ENCODE measurements around the gene STAT3.
"Not testable (repeated sequence)": the region's sequence is repeated elsewhere in the genome, so short reads cannot be mapped to it uniquely, and the experiment has no call there.

Gene STAT3

GRCh38 chr17:42388381-42389134 lies at the start of gene STAT3:
STAT3 (minus strand) TSS chr17:42388442; CDS start chr17:42348516, 39,926 bp downstream.
- DNase-seq (ENCODE audit: low read depth in 2 of 2), result peak; percentile 99 to 100

- no peak for DNase-seq (ENCODE audit: low read depth in 2 of 2)
Observed at GRCh38 chr17:42436391-42436790, 48.1 kb upstream of the STAT3 start.

- no peak for DNase-seq (ENCODE audit: low read depth in 2 of 2)
Observed at GRCh38 chr17:42431758-42432161, 43.5 kb upstream of the STAT3 start.

DNA sequence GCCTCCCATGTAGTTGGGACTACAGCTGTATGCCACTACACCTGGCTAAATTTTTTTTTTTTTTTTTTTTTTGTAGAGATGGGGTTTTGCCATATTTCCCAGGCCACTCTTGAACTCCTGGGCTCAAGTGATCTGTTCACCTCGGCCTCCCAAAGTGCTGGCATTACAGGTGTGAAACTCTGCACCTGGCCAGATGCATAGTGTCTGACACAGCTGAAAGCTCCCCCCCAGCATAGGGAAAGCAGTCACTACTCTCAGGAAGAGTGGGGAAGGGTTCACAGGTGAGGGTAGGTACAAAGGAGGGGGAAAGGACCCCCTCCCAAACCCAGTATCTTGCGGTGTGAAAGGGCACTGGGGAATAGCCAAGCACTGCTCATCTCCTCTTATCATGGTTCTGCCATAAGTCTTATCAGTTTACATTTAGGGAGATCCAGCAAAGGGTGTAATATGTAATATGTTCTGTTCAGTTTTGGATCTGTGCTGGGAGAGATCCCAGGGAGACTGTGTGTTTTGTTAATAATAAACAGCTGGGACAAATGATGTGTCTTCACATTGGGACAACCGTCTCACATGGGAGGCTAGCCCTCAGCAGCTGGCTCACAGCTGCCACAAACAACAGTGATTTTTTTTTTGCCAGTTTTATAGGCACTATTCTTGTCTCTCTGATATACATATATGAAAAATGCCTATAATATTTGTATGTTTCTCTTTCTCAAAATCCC lies 41.6 kb upstream of the STAT3 start:
- no peak for DNase-seq (ENCODE audit: low read depth in 2 of 2)

DNA sequence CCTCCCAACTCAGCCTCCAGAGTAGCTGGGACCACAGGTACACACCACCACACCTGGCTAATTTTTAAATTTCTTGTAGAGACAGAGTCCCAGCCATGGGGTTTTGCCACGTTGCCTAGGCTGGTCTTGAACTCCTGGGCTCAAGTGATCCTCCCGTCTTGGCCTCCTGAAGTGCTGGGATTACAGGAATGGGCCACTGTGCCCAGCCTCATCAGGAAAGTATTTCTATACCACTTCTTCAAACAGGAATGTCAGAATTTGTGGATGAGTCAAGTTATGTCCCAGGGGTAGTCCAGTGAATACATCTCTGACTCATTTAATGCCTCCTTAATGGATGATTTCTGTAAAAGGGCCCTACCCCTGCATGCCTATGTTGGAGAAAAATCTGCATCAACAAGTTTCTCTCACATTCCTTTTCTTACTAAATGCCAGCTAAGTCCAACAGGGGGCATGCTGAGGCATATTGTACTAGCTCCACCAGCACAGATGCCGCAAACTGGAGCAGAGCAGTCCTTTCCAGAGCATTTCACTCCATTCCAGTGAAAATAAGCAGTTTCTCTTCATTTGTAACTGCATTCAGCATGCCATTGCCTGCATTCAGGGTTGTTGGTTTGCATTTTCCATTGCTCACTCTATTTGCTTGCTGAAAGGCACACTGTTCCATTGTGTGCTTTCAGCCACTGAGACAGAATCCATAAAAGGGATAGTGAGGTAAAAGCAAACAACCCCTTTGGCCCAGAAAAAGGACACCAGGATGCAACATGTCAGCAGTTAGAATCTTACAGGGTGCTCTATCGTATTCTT lies 40.1 kb upstream of the STAT3 start:
- no peak for DNase-seq (ENCODE audit: low read depth in 2 of 2)

- DNase-seq (ENCODE audit: low read depth in 2 of 2), result no peak
Observed at GRCh38 chr17:42424991-42425610, 36.9 kb upstream of the STAT3 start.

GRCh38 chr17:42423766-42424165 lies 35.5 kb upstream of the STAT3 start:
- DNase-seq (ENCODE audit: low read depth in 2 of 2), result no peak

GRCh38 chr17:42422958-42423712 lies 34.9 kb upstream of the STAT3 start, which contains the start of gene CAVIN1:
CAVIN1 (minus strand) TSS chr17:42423256; CDS start chr17:42423097, 159 bp downstream.
- DNase-seq (ENCODE audit: low read depth in 2 of 2), result no peak

DNA sequence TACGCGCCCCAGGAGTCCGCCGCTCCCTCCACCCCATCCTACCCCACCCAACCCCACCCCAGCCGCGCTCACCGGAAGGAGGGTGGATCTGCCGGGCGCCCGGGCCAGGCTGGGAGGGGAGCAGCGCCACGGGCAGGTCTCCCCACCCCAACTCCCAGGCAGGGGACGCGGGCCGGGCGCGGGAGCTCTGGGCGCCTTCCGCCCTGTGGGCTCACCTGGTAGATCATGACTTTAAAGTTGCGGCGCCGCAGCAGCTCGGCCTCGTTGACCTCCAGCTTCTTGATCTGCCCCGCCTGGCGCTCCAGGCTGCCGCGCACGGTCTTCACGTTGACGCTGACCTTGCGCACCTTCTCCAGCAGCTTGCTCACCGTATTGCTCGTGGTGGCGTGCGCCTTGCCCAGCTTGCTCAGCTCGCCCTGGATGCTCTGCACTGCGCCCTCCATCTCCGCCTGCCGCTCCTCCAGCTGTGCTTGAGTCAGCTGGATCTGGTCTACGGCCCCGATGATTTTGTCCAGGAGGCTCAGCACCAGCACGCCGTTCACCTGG lies 34.2 kb upstream of the STAT3 start:
- DNase-seq (ENCODE audit: low read depth in 2 of 2), result no peak

DNA sequence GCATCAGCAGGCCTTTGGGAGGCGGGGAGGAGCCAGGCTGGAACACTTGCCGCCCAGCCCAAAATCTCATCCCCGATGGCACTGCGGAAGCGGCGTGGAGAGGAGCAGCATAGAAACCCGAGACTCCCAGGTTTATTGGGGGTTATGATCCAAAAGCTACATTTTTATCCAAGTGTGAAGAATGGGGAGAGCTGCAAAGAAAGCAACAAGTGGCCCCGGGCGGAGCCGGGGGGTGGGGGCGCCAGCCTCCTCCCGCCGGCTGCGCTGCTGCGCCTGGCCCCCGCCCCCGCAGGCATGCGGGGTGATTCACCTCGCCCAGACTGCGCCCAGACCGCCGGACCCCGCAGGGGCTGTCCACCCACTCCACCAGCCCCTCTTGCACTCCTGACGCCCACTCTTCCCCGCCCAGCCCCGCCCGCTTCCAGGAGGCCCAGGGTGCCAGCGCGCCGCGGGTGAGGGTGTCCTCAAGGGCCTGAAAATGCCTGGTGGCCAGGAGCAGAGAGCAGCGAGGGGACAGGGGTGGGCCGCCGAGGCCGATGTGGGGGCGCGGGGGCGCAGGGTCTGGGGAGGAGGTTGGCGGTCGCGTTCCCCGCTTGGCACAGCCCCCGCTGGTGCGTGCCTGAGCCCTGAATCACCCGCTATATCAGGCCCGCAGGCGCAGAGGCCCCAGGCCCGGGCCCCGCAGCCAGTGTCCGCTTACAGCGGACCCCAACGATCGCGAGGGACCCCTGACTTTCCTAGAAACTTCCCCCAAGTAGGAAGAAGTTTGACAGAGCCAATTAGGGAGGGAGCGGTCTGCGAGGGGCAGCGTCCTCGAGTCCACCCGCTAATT lies 33.5 kb upstream of the STAT3 start:
- DNase-seq (ENCODE audit: low read depth in 2 of 2), result peak in 1 of 2 donors; percentile 40

- no peak for DNase-seq (ENCODE audit: low read depth in 2 of 2)
Observed at GRCh38 chr17:42421136-42421506, 32.9 kb upstream of the STAT3 start.

GRCh38 chr17:42417981-42418380 lies 29.7 kb upstream of the STAT3 start:
- DNase-seq (ENCODE audit: low read depth in 2 of 2), result not testable (repeated sequence)

GRCh38 chr17:42414704-42415409 lies 26.6 kb upstream of the STAT3 start:
- peak; percentile 33 to 38 for DNase-seq (ENCODE audit: low read depth in 2 of 2)

DNA sequence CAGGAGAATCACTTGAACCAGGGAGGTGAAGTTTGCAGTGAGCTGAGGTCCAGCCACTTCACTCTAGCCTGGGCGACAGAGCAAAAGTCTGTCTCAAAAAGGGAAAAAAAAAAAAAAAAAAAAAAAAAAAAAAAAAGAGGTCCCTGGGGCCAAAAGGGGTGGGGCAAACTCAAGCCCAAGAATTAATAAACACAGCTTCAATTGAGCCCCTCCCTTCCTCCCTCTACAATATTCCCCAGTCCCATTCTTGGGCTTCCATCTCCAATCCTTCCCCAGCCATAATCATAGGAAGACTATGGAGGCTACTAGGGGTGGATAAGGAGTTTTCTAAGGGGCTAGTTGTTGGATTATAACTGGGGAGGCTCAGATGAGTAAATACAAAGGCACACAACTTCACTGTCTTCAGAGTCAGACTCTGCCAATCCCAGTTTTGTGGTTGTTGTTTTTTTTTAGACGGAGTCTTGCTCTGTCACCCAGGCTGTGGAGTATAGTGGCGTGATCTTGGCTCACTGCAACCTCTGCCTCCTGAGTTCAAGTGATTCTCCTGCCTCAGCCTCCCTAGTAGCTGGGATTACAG lies 25.3 kb upstream of the STAT3 start:
- DNase-seq (ENCODE audit: low read depth in 2 of 2), result no peak

DNA sequence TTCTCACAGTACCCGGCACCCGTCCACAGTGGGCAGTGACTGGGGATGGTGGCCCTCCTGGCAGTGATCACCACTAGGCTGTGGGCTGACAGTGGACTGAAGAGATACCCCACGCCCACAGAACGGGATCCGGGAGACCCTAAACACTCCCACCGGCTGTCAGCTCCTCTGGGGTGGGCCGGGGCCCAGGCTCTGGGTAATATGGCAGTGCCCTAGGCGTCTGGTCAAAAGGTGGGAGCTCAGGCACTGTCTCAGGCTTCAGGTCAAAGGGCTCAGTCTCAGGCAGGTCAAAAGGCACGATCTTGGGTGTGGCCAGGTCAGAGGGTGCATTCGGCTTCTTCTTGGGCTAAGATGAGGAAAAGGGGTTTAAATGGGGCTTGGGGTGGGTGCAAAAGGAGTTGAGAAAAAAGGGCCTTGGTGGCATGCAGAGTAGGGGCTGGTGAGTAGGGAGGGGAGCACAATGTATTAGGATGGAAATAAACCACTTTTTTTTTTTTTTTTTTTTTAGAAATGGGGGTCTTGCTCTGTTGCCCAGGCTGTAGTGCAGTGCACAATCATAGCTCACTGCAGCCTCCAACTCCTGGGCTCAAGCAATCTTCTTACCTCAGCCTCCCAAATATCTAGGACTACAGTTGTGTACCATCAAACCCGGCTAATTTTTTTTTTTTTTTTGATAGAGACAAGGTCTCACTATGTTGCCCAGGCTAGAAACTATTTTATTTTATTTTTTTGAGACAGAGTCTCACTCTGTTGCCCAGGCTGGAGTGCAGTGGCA lies 23.9 kb upstream of the STAT3 start:
- no peak for DNase-seq (ENCODE audit: low read depth in 2 of 2)

DNA sequence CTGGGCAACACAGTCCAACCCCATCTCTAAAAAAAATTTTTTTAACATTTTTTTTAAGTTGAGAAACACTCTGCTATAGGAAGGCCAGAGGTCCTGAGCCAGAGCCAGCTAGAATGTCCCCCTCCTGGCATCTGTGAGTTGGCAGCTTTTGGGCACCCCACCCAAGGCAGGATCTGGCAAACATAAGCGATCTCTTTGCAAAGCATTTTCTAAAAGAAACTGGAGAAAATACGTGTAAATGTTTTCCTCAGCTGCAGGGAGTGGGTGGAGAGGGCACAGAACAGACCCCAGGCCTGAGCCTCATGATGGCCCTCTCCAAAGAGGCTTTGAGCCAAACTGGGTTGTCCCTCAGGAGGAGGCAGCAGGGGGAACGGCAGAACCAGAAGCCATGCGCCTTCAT lies 23.1 kb upstream of the STAT3 start:
- DNase-seq (ENCODE audit: low read depth in 2 of 2), result no peak

DNA sequence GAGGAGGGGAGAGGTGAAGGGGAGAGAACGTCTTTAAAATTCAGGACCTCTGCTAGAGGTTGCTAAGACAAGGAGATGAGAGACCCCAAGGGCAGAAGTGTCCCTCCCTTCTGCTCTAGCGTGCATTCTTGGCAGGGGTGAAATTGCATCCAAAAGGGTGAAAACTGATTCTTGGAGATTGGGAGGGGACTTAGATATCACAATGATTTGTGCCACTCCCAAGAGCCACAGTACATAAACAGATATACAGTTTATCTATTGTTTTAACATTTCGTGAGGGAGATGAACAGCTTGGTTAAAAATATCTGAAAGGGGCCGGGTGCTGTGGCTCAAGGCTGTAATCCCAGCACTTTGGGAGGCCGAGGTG lies 22.1 kb upstream of the STAT3 start:
- no peak for DNase-seq (ENCODE audit: low read depth in 2 of 2)

Measured in stimulated activated CD8-positive, alpha-beta memory T cell treated with anti-CD3 and anti-CD28 coated beads, Interleukin-7, amount 100 ng/mL, for 4 hours (primary cell).